Epidermal melanocyte (primary cell): ENCODE results near the gene TFCP2L1.

Source experiments
- DNase-seq: peaks from one replicate; pipeline ENCODE4 v3.0.0; 2011; ENCODE audit warnings: low spot score; ENCODE audit not compliant: insufficient read length

Gene TFCP2L1

GRCh38 chr2:121197369-121198091, 87.5 kb downstream of the TFCP2L1 start:
- DNase-seq, result peak; percentile 26

DNA sequence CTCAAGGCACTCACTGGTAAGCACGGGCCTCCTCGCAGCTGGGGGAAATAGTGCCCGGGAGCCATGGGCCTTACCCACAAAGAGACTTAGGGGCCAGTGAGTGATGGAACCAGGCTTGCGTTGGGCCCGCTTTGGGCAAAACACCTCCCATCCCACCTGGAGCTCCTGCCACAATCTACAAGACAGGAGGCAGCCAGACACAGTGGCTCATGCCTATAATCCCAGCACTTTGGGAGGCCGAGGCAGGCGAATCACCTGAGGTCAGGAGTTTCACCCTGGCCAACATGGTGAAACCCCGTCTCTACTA, 88.2 kb downstream of the TFCP2L1 start:
- DNase-seq, result no peak

GRCh38 chr2:121196132-121196848, 88.7 kb downstream of the TFCP2L1 start:
- DNase-seq, result no peak

DNA sequence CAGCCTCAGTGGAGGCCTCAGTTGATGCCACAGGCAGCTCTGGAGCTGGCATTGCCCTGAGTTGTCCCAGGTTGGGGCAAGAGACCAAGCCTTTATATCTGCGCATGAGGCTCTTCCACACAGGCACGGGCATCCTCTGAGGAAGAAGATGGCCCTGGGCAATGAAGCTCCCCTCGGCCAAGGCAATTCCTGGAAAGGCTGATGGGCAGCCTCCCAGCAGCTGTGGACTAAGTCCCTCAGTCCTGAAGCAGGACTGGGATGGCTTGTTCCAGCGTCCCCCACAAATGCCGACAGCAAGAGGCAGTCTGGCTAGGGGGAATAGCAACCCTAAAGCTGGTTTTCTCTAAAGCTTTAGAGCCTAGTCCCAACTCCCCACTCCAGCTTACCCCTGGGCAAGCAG, 90.0 kb downstream of the TFCP2L1 start:
- DNase-seq, result no peak

DNA sequence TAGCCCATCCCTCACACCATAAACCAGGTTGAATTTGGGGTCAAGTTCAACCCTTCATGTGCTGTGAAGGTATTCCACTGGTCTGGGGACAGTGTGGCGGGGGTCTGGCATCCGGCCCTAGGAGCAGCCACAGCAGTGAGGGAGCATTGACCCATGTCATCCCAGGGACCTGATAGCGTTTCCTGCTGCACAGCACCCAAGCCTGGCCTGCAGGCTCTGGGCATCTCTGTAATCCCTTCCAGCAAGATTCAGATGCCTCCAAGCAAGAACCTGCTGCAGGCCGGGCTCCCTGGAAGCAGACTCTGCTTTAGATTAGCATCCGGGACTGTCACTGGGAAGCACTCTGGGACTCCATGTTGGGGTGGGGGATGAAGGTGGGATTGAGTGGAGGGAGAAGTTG, 90.4 kb downstream of the TFCP2L1 start:
- no peak for DNase-seq

GRCh38 chr2:121193185-121193584, 91.8 kb downstream of the TFCP2L1 start:
- DNase-seq, result no peak

DNA sequence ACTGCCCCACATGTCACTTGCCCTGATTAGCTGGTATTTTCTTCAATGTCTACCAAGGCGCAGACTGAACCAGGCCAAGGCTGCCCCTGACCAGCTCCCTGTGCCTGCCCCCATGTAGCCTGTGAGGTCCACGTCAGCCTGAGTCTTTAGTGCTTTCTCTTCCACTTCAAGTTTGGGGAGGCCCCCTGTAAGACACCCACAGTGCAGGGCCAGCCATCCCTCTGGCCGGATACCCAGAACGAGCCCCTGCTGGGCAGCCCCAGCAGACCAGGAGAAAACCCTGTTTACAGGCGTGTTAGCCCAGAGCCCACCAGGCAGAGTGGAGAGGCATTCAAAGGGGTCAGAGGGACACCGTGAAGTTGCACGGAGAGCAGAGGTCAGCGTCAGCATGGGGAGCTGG, 92.4 kb downstream of the TFCP2L1 start:
- DNase-seq, result no peak

- no peak for DNase-seq
Measured at GRCh38 chr2:121191191-121192170, 93.5 kb downstream of the TFCP2L1 start.

GRCh38 chr2:121189661-121190381, 95.2 kb downstream of the TFCP2L1 start:
- DNase-seq, result no peak

DNA sequence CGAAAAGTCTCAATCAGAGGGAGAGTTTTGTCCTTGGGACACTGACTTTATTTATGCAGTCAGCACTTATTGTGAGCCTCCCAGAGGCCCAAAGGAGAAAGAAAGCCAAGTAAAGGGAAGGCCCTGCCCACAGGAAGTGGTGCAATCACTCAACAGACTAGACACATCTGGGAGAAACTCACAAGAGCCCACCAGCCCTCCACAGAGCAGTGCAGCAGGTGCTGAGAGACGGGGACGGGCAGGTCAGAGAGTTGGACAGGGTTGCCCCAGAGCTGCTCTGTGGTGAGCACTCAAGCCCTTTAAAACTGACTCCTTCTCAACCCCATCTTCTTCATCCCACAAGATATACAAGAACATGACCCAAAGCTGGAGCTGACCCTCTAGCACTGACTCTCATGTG, 96.0 kb downstream of the TFCP2L1 start:
- DNase-seq, result no peak

- DNase-seq, result no peak
Measured at GRCh38 chr2:121187982-121188411, 97.0 kb downstream of the TFCP2L1 start.

GRCh38 chr2:121187351-121187981, 97.5 kb downstream of the TFCP2L1 start:
- DNase-seq, result no peak

GRCh38 chr2:121186261-121186660, 98.7 kb downstream of the TFCP2L1 start:
- no peak for DNase-seq

DNA sequence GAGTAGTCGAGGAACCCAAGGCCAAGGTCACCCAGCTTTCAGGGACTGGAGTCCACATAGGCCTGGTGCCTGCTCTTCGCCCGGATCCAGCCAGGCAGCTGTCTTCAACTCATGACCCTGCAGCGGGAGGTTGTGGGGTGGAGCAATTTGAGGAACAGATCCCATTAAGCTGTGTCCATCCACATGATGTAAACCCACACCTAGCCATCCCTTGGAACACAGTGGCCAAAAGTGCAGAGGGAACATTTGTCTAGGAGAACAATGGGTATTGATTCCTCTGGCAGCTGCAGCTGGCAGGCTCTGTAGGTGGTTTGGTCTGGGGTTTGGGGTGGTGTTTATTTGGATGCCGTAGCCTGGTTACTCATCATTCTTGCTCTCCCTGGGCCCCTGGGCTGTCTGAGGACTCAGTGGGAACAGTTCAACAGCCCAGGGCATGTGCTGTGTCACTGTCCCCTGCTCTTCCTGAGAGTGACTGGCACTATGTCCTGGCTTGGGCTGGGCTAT, 99.4 kb downstream of the TFCP2L1 start:
- DNase-seq, result no peak

DNA sequence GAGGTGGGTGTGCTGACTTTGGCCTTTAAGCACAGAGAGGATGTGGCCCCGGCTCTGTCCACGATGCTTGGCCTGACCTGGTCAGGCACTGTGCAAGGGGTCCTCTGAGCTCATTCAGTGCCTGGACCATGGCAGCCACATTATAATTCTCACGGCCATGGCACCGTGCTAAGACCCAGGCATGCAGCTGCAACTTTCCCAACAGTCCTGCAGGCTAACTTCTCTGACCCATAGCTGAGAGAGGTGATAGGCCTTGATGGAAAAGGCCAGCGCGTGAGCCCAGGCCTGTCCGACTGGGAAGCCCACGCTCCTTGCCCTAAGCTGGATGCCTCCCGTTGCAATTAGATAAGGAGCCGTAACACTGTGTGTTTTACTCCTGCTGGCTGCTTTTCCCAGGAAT, 99.9 kb downstream of the TFCP2L1 start:
- no peak for DNase-seq

DNA sequence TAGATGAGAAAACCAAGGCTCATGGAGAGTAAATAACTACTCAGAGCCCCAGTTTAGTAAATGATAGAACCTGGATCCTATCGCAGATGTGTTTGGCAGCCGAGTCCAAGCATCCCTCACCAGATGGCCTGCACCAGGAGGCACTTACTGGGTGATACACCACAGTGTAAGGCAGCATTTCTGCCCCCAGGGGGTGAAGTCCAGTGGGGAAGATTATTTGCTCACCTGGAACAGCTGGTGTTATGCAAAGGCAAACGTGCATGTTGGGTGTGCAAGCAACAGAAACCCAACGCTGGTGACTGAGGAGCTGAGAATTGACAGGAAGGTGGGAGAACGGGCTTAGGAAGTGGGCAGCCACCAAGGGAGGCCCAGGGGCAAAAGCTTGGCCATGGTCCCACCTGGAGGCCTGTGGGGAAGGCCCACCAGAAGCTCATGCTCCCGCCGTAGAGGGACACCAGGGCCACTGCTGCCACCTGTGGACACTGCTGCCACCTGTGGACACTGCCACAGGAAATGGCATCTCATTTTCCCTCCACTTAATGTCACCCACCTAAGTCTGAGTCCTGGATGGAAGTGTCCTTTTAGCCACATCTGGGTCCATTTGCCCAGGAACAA, 100.6 kb downstream of the TFCP2L1 start:
- no peak for DNase-seq

DNA sequence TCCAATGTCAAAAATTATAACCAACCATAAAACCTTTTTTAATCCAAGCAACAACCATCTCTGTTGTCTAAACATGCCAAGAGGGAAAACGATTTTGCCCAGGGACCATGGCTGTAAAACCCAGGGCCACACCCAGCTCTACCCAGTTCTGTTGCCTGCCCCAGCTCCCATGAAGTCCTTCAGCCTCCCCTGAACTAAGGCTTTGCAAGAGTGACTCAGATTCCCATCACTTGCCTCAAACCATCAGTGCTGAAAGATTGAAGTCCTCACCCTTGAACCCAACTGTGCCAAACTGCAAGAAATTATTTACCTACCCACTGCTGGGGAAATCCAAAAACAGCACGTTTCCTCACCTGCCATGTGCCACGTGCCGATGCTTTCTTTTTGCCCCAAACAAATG, 102.5 kb downstream of the TFCP2L1 start:
- no peak for DNase-seq

DNA sequence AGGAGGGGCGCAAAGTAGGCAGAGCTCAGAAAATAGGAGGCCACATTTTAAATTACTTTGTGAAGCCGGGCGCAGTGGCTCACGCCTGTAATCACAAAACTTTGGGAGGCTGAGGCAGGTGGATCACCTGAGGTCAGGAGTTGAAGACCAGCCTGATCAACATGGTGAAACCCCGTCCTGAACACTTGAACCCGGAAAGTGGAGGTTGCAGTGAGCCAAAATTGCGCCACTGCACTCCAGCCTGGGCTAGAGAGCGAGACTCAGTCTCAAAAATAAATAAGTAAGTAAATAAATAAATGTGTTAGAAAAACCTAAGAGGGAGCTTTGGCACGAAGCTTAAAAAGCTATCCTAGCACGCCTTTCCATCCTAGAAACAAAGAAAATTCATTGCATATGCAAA, 105.5 kb downstream of the TFCP2L1 start:
- no peak for DNase-seq

GRCh38 chr2:121178730-121179129, 106.3 kb downstream of the TFCP2L1 start:
- DNase-seq, result no peak

DNA sequence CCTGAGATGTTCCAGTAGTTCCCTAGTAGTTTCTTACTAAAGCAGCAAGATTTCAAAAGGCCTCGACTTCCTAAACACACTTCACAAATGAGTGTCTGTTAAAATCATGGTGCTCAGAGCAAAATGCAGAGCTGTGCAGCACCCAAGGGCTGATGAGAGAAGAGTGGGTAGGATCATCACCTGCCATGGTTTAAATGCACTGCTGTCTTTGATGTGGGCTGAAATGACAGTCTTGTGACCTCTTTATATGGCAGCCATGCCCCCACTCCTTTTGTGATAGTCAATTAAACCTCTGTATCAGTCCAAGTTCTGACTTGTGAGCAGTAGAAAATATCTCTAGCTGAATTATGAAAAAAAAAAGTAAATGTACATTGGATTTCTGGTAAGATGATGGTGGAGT, 107.1 kb downstream of the TFCP2L1 start:
- no peak for DNase-seq
